Gastrocnemius medialis (tissue), 4 donors: Measurements from ENCODE around the gene ARHGAP24.

Experiments
- CTCF ChIP-seq, 5 experiments: fragments of 450-650 bp in 3 of 5; fragments of 200-600 bp in 2 of 5; sonication (generic) in 2 of 5; IDR thresholded peaks in 4 of 5; conservative IDR thresholded peaks in 1 of 5; 1 replicate in 4 of 5; 2 replicates in 1 of 5; pipeline ENCODE4 v1.5.1; 2016 to 2019; ENCODE audit warnings: antibody characterized with exemption in 5 of 5, mild to moderate bottlenecking in 3 of 5, moderate library complexity in 3 of 5
- POLR2A ChIP-seq, 2 donors: fragments of 450-650 bp; IDR thresholded peaks; one replicate each; pipeline ENCODE4 v1.6.1; 2017; ENCODE audit warnings: antibody characterized with exemption in 2 of 2, mild to moderate bottlenecking in 2 of 2, moderate library complexity in 2 of 2

- peak in 1 of 5 experiments; percentile 12 for TF ChIP-seq CTCF (IDR thresholded peaks at IDR 0.05 in 4 of 5, conservative IDR thresholded peaks at IDR 0.05 in 1 of 5)
- peak; percentile 25 to 42 for TF ChIP-seq POLR2A (IDR thresholded peaks at IDR 0.05)
Measured at GRCh38 chr4:85474818-85475630, at the start of gene ARHGAP24.
